Keratinocyte (primary cell): ENCODE results near the gene DPP10. TPM values are rescaled to one million over a fixed set of nuclear protein-coding genes. Genes with fewer than 3 reads are reported as not detected.

Source experiments
- DNase-seq: peaks from one replicate; pipeline ENCODE4 v3.0.0-alpha.2; 2011; ENCODE audit warnings: low read depth, missing footprints, low spot score
- FAIRE-seq: peaks from 2 replicates; lab custom pipeline; 2011; peaks lifted over from hg19 to GRCh38; lab: Jason Lieb, UNC
- H2AFZ ChIP-seq: 2 replicates; pipeline ENCODE4 v1.6.0; 2012; ENCODE audit warnings: low read length, control low read depth, inconsistent platforms; ENCODE audit not compliant: control insufficient read depth
- H3K27ac ChIP-seq: 2 replicates; pipeline ENCODE4 v1.5.1; 2011; ENCODE audit warnings: low read length; ENCODE audit not compliant: control insufficient read depth, insufficient read depth
- H3K27me3 ChIP-seq: 3 replicates; pipeline ENCODE4 v1.6.0; 2011; ENCODE audit warnings: low read length; ENCODE audit not compliant: control insufficient read depth, insufficient read depth; ENCODE audit errors: extremely low read depth
- H3K36me3 ChIP-seq, 2 experiments: 2 replicates in 1 of 2; 3 replicates in 1 of 2; pipeline ENCODE4 v1.5.1; 2011; ENCODE audit warnings: low read length in 2 of 2, mild to moderate bottlenecking in 1 of 2; ENCODE audit not compliant: control insufficient read depth in 2 of 2, insufficient read depth in 2 of 2; ENCODE audit errors: extremely low read depth in 1 of 2
- H3K4me1 ChIP-seq: 3 replicates; pipeline ENCODE4 v1.5.1; 2011; ENCODE audit warnings: low read length; ENCODE audit not compliant: control insufficient read depth, insufficient read depth; ENCODE audit errors: extremely low read depth
- H3K4me2 ChIP-seq: 3 replicates; pipeline ENCODE4 v1.6.0; 2011; ENCODE audit warnings: low read depth, low read length; ENCODE audit not compliant: control insufficient read depth, insufficient read depth; ENCODE audit errors: extremely low read depth
- H3K4me3 ChIP-seq, 3 experiments: fragments of 200-600 bp in 1 of 3; sonication (generic) in 1 of 3; 2 replicates in 2 of 3; 3 replicates in 1 of 3; pipeline ENCODE4 v1.5.1; 2011 to 2016; ENCODE audit warnings: low read length in 3 of 3, mild to moderate bottlenecking in 3 of 3, control low read depth in 2 of 3, inconsistent platforms in 1 of 3, low read depth in 1 of 3, mixed read lengths in 1 of 3, mixed run types in 1 of 3, moderate library complexity in 1 of 3; ENCODE audit not compliant: control insufficient read depth in 2 of 3, insufficient read depth in 2 of 3; ENCODE audit errors: extremely low read depth in 1 of 3
- H3K79me2 ChIP-seq: 2 replicates; pipeline ENCODE4 v1.6.0; 2012; ENCODE audit warnings: low read length; ENCODE audit not compliant: control insufficient read depth, insufficient read depth
- H3K9ac ChIP-seq: 3 replicates; pipeline ENCODE4 v1.6.0; 2011; ENCODE audit warnings: low read length; ENCODE audit not compliant: control insufficient read depth, insufficient read depth; ENCODE audit errors: extremely low read depth
- H3K9me1 ChIP-seq: 3 replicates; pipeline ENCODE4 v1.6.0; 2011; ENCODE audit warnings: low read length; ENCODE audit not compliant: control insufficient read depth, insufficient read depth; ENCODE audit errors: extremely low read depth
- H3K9me3 ChIP-seq: 2 replicates; pipeline ENCODE4 v1.5.1; 2012; ENCODE audit warnings: low read depth, low read length; ENCODE audit not compliant: control insufficient read depth
- H4K20me1 ChIP-seq: 3 replicates; pipeline ENCODE4 v1.6.0; 2011; ENCODE audit warnings: low read length; ENCODE audit not compliant: control insufficient read depth, insufficient read depth; ENCODE audit errors: extremely low read depth
- CTCF ChIP-seq, 3 experiments: IDR thresholded peaks in 1 of 3; conservative IDR thresholded peaks in 1 of 3; optimal IDR thresholded peaks in 1 of 3; 2 replicates in 2 of 3; 3 replicates in 1 of 3; pipeline versions ENCODE3 to v1.5.1; 2011; ENCODE audit warnings: low read length in 3 of 3, mild to moderate bottlenecking in 3 of 3, moderate library complexity in 2 of 3, control low read depth in 1 of 3, inconsistent platforms in 1 of 3; ENCODE audit not compliant: insufficient read depth in 2 of 3; ENCODE audit errors: extremely low read depth in 1 of 3
- EZH2 ChIP-seq: IDR thresholded peaks from one replicate; pipeline ENCODE4 v1.6.1; 2012; ENCODE audit warnings: inconsistent platforms, mild to moderate bottlenecking, low read length, moderate library complexity
- dilution Hi-C: fragments of 300-500 bp; cut with MboI; formaldehyde crosslinking; loops from one replicate; pipeline ENCODE4 v1.7.0; 2020; ENCODE audit warnings: low sequenced_read_pairs; ENCODE audit not compliant: extremely low pct_ligation_motif_present
- polyA plus RNA-seq, 5 experiments: library from polyadenylated mRNA; depleted of rRNA in 3 of 5; stranded (reverse) in 3 of 5; stranded (forward) in 1 of 5; unstranded in 1 of 5; fragments of >200 nt; gene quantifications; 1 replicate in 1 of 5; 2 replicates in 3 of 5; 3 replicates in 1 of 5; pipeline versions ENCODE4 v1.2.1 to v1.2.3, GENCODE V29; 2011 to 2012; ENCODE audit warnings: missing spikeins in 2 of 5, low read depth in 1 of 5, low replicate concordance in 1 of 5

DPP10 gene
- polyA plus RNA-seq, 1 donor (not counting 4 experiments of a cell fraction or from before 2014, with no cell fraction given), result not detected

- H3K27ac ChIP-seq, result no peak overlapping the region
- H3K27me3 ChIP-seq, result no peaks in the 10 kb centered on the region
- TF ChIP-seq CTCF (optimal IDR thresholded peaks at IDR 0.05 in 1 of 3, IDR thresholded peaks at IDR 0.05 in 1 of 3, conservative IDR thresholded peaks at IDR 0.05 in 1 of 3; ENCODE audit: extremely low read depth in 1 of 3, insufficient read depth in 2 of 3, low read length in 3 of 3) (no peak), EZH2 (no peak)
- H3K36me3 ChIP-seq, result no peaks in the 10 kb centered on the region
- no peak overlapping the region for H2AFZ ChIP-seq
- H3K9me1 ChIP-seq, result no peaks in the 10 kb centered on the region
- H3K9me3 ChIP-seq, result no peaks in the 10 kb centered on the region
- H3K9ac ChIP-seq, result no peak overlapping the region
- H3K79me2 ChIP-seq, result no peaks in the 10 kb centered on the region
- H3K4me2 ChIP-seq, result no peak overlapping the region
- no peak overlapping the region for H3K4me3 ChIP-seq
- DNase-seq (no peak), FAIRE-seq (no peak)
- H3K4me1 ChIP-seq, result no peaks in the 10 kb centered on the region
- no peaks in the 10 kb centered on the region for H4K20me1 ChIP-seq
- dilution Hi-C loops, result no loop called here
Measured at GRCh38 chr2:114642988-114643553, 200.6 kb downstream of the DPP10 start.

- H3K36me3 ChIP-seq, result no peaks in the 10 kb centered on the region
- dilution Hi-C loops, result no loop called here
- no peak overlapping the region for H3K9ac ChIP-seq
- no peaks in the 10 kb centered on the region for H4K20me1 ChIP-seq
- H3K27ac ChIP-seq, result no peak overlapping the region
- H3K9me1 ChIP-seq, result no peaks in the 10 kb centered on the region
- FAIRE-seq (no peak), DNase-seq (no peak)
- H3K4me2 ChIP-seq, result no peak overlapping the region
- H2AFZ ChIP-seq, result no peak overlapping the region
- no peaks in the 10 kb centered on the region for H3K9me3 ChIP-seq
- H3K4me3 ChIP-seq, result no peak overlapping the region
- TF ChIP-seq CTCF (optimal IDR thresholded peaks at IDR 0.05 in 1 of 3, IDR thresholded peaks at IDR 0.05 in 1 of 3, conservative IDR thresholded peaks at IDR 0.05 in 1 of 3; ENCODE audit: extremely low read depth in 1 of 3, insufficient read depth in 2 of 3, low read length in 3 of 3) (no peak), EZH2 (no peak)
- no peaks in the 10 kb centered on the region for H3K4me1 ChIP-seq
- H3K27me3 ChIP-seq, result no peaks in the 10 kb centered on the region
- H3K79me2 ChIP-seq, result no peaks in the 10 kb centered on the region
Measured at GRCh38 chr2:114651933-114652332, 209.5 kb downstream of the DPP10 start.
